Common myeloid progenitor, CD34-positive (primary cell): Measurements from ENCODE around the gene CAND2.
A peak's percentile ranks its signal among the peaks of the same experiment; 100 is the strongest.

Source experiments
- CTCF ChIA-PET: fragments of 350-600 bp; sonication (Branson Sonifier 250); formaldehyde crosslinking; loops from one replicate; lab custom pipeline; 2021; ENCODE audit warnings: antibody characterized with exemption; lab: Charles Lee
- POLR2A ChIA-PET: fragments of 350-600 bp; sonication (Branson Sonifier 250); formaldehyde crosslinking; loops from one replicate; lab custom pipeline; 2021; ENCODE audit warnings: antibody characterized with exemption; lab: Charles Lee
- DNase-seq, 3 donors: peaks; one replicate each; pipeline versions ENCODE4 v3.0.0 to v3.0.0-alpha.2; 2013
- H3K27ac ChIP-seq, 2 experiments: 1 replicate in 1 of 2; 2 replicates in 1 of 2; pipeline ENCODE4 v1.7.0; 2013; ENCODE audit warnings: inconsistent platforms in 2 of 2, low read length in 2 of 2, mild to moderate bottlenecking in 2 of 2, low read depth in 1 of 2, moderate library complexity in 1 of 2; ENCODE audit not compliant: severe bottlenecking in 2 of 2, insufficient read depth in 1 of 2, poor library complexity in 1 of 2
- H3K27me3 ChIP-seq, 5 experiments: replicated peaks in 2 of 5; 1 replicate in 3 of 5; 2 replicates in 2 of 5; pipeline versions ENCODE4 v1.6.1 to v1.7.0; 2013; ENCODE audit warnings: low read length in 4 of 5, mild to moderate bottlenecking in 2 of 5, moderate library complexity in 2 of 5, inconsistent platforms in 1 of 5; ENCODE audit not compliant: insufficient read depth in 5 of 5, control insufficient read depth in 4 of 5
- H3K36me3 ChIP-seq, 4 experiments: 1 replicate in 2 of 4; 2 replicates in 2 of 4; pipeline versions ENCODE4 v1.6.1 to v1.7.0; 2013; ENCODE audit warnings: low read length in 3 of 4, control low read depth in 1 of 4, mild to moderate bottlenecking in 1 of 4; ENCODE audit not compliant: control insufficient read depth in 4 of 4, insufficient read depth in 4 of 4
- H3K4me1 ChIP-seq, 4 experiments: 1 replicate in 3 of 4; 2 replicates in 1 of 4; pipeline versions ENCODE4 v1.6.1 to v1.7.1; 2013; ENCODE audit warnings: low read length in 3 of 4, mild to moderate bottlenecking in 3 of 4, control low read depth in 1 of 4, inconsistent platforms in 1 of 4, moderate library complexity in 1 of 4; ENCODE audit not compliant: control insufficient read depth in 4 of 4, insufficient read depth in 4 of 4; ENCODE audit errors: control extremely low read depth in 1 of 4
- H3K4me3 ChIP-seq, 7 experiments: 1 replicate in 4 of 7; 2 replicates in 3 of 7; pipeline versions ENCODE4 v1.5.1 to v1.7.0; 2013; ENCODE audit warnings: mild to moderate bottlenecking in 7 of 7, low read length in 6 of 7, moderate library complexity in 6 of 7, inconsistent platforms in 2 of 7, low read depth in 2 of 7, control low read depth in 1 of 7; ENCODE audit not compliant: insufficient read depth in 4 of 7, control insufficient read depth in 1 of 7; ENCODE audit errors: extremely low read depth in 1 of 7
- H3K9me3 ChIP-seq, 5 experiments: 1 replicate in 4 of 5; 2 replicates in 1 of 5; pipeline versions ENCODE4 v1.6.1 to v1.7.1; 2013; ENCODE audit warnings: low read length in 4 of 5, mild to moderate bottlenecking in 2 of 5, inconsistent platforms in 1 of 5, low read depth in 1 of 5, moderate library complexity in 1 of 5; ENCODE audit not compliant: control insufficient read depth in 4 of 5, insufficient read depth in 2 of 5; ENCODE audit errors: control extremely low read depth in 1 of 5
- WGBS: methylation state at CpG from one replicate; pipeline ENCODE4 v1.1.5; 2013; ENCODE audit not compliant: insufficient coverage; 5-methylcytosine and 5-hydroxymethylcytosine counted together

CAND2 gene

DNA sequence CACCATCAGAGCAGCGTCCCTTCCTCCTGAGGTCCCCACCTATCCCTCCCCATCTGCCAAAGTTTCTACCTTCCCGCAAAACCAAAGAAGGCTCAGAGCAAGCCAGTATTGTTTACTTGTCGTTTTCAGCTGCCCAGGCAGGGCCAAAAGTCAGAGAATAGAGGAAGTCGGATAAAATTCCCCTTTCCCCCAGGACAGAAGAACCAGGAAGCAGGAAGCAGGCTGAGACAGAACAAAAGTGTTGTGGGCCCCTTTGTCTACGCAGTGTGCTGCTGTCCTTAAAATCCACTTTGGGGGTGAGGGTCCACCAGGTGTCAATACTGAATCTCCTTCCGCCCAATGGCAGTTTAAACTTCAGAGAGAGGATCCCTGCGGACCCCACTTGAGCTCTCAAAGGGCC, 63.4 kb downstream of the CAND2 start:
- DNase-seq, result no peak
- H3K27ac ChIP-seq, result no peak overlapping the region
- CTCF ChIA-PET, result no interaction called here
- WGBS, result 80% methylated on average over 5 of the region's 7 CpGs
- POLR2A ChIA-PET, result no interaction called here
- H3K4me1 ChIP-seq, result no peaks in the 10 kb centered on the region
- H3K9me3 ChIP-seq, result peaks cover 0 to 2% (median 0%) of the 10 kb centered on the region in 5 experiments
- peaks cover 0 to 2% (median 0%) of the 10 kb centered on the region in 5 experiments for H3K27me3 ChIP-seq
- H3K36me3 ChIP-seq, result no peaks in the 10 kb centered on the region
- H3K4me3 ChIP-seq, result no peak overlapping the region

DNA sequence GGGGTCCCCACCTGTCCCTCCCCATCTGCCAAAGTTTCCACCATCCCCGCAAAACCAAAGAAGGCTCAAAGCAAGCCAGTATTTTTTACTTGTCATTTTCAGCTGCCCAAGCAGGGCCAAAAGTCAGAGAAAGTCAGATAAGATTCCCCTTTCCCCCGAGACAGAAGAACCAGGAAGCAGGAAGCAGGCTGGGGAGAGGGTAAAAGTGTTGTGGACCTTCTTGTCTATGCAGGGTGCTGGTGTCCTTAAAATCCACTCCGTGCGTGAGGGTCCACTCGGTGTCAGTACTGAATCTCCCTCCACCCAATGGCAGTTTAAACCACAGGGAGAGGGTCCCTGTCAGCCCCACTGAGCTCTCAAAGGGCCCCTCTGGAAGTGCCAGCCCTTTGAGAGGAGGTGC, 65.1 kb downstream of the CAND2 start:
- 90% methylated on average over 2 of the region's 5 CpGs for WGBS
- Histone ChIP-seq H3K27ac (no peak overlapping the region), H3K27me3 (peaks cover 0 to 3% (median 0%) of the 10 kb centered on the region in 5 experiments), H3K4me1 (no peaks in the 10 kb centered on the region), H3K9me3 (peaks cover 0 to 12% (median 7%) of the 10 kb centered on the region in 5 experiments), H3K4me3 (no peak overlapping the region), H3K36me3 (no peaks in the 10 kb centered on the region)
- ChIA-PET POLR2A (no interaction called here), CTCF (interaction anchor here (1.4 to 1.8 kb wide), 3 partner anchors 10 to 31 kb away, joined by 4 to 6 read pairs (median 5); partner anchors contain the start of gene RPL32)
- no peak for DNase-seq

DNA sequence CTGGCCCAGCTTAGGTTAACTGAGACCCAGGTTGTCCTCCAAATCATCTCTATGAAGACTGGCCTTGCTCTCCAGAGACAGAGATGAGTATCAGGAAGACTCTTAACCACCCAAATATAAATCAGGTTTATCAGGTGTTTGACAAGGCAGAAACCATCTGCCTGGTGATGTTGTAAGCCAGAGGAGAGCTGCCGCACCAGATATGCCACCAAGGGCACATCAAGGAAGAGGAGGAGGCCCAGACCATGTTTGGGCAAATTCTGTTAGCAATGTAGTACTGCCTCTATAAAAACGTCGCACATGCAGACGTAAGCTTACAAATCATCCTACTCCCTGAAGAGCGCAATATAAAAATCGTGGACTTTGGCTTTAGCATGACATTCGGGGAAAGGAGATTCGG, 65.9 kb downstream of the CAND2 start:
- no peaks in the 10 kb centered on the region for H3K4me1 ChIP-seq
- H3K27ac ChIP-seq, result no peak overlapping the region
- H3K9me3 ChIP-seq, result peaks cover 0 to 12% (median 7%) of the 10 kb centered on the region in 5 experiments
- WGBS, result 96% methylated on average over 8 of the region's 8 CpGs
- H3K4me3 ChIP-seq, result no peak overlapping the region
- CTCF ChIA-PET, result interaction anchor here (0.9 to 1.8 kb wide), 4 partner anchors 11 to 30 kb away, joined by 3 to 6 read pairs (median 4); partner anchors contain the start of gene RPL32
- no peak for DNase-seq
- peaks cover 0 to 3% (median 0%) of the 10 kb centered on the region in 5 experiments for H3K27me3 ChIP-seq
- H3K36me3 ChIP-seq, result no peaks in the 10 kb centered on the region
- POLR2A ChIA-PET, result no interaction called here

DNA sequence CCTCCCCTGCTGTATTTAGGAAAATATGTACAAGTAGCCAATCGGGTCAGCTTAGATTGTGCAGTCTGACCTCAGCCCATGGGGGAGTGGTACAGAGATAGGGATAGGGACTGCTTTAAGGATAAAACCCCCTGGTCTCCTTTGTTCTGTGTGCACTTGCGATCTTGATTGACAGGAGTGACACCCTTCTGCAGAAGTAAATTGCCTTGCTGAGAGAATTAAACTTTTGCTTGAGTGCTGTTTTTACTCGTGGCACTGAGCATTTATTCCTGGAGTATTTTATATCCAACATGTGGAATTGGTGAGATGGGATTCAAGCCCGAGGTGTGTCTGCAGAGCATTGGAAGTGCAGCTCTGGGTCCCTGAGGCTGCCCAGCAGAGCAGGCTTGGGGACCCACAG, 68.8 kb downstream of the CAND2 start:
- no peak overlapping the region for H3K4me3 ChIP-seq
- DNase-seq, result no peak
- peaks cover 0 to 12% (median 7%) of the 10 kb centered on the region in 5 experiments for H3K9me3 ChIP-seq
- peaks cover 0 to 16% (median 11%) of the 10 kb centered on the region in 4 experiments for H3K4me1 ChIP-seq
- H3K36me3 ChIP-seq, result no peaks in the 10 kb centered on the region
- peaks cover 0 to 5% (median 3%) of the 10 kb centered on the region in 5 experiments for H3K27me3 ChIP-seq
- no peak overlapping the region for H3K27ac ChIP-seq
- ChIA-PET POLR2A (no interaction called here), CTCF (interaction anchor here (4.3 kb wide), 1 partner anchor 26 kb away, joined by 25 read pairs; no protein-coding TSS in a partner anchor)
- 96% methylated on average over 4 of the region's 4 CpGs for WGBS

DNA sequence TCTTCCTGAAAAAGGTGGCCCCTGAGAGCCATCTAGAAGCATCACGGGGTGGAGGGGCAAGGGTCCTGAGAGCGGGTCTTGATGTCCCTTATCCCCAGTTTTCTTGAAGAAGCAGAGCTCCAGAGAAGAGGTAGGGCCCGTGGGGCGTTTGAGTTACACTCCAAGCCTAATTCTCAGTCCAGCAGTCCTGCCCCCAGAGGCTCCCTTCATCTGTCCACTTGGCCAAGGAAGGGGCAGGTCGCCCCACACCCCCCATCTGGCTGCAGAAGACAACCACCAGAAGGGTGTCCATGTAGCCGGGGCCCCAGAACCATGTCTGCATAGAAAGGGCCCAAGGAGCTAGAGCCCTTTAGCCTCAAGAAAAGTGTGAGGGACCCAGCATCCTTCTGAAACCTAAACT, 70.4 kb downstream of the CAND2 start:
- CTCF ChIA-PET, result interaction anchor here (1.3 to 4.3 kb wide), 2 partner anchors 24 to 46 kb away, joined by 3 to 25 read pairs; no protein-coding TSS in a partner anchor
- H3K9me3 ChIP-seq, result peaks cover 0 to 12% (median 7%) of the 10 kb centered on the region in 5 experiments
- no peak overlapping the region for H3K27ac ChIP-seq
- 96% methylated on average over 5 of the region's 6 CpGs for WGBS
- POLR2A ChIA-PET, result no interaction called here
- no peak for DNase-seq
- H3K4me3 ChIP-seq, result no peak overlapping the region
- no peaks in the 10 kb centered on the region for H3K36me3 ChIP-seq
- H3K27me3 ChIP-seq, result peaks cover 0 to 5% (median 3%) of the 10 kb centered on the region in 5 experiments
- peaks cover 0 to 19% (median 11%) of the 10 kb centered on the region in 4 experiments for H3K4me1 ChIP-seq

GRCh38 chr3:12868039-12869034, 71.9 kb downstream of the CAND2 start:
- no peaks in the 10 kb centered on the region for H3K36me3 ChIP-seq
- ChIA-PET CTCF (interaction anchor here (0.8 to 4.7 kb wide), 14 partner anchors 8 to 125 kb away, joined by 3 to 25 read pairs (median 3); no protein-coding TSS in a partner anchor), POLR2A (no interaction called here)
- H3K4me1 ChIP-seq, result peaks cover 0 to 19% (median 11%) of the 10 kb centered on the region in 4 experiments
- H3K27me3 ChIP-seq, result peaks cover 0 to 5% (median 3%) of the 10 kb centered on the region in 5 experiments
- WGBS, result 2% methylated on average over 36 of the region's 45 CpGs
- peak overlapping the region; percentile 35 to 81 (median 55) for H3K4me3 ChIP-seq
- peaks cover 0 to 12% (median 7%) of the 10 kb centered on the region in 5 experiments for H3K9me3 ChIP-seq
- peak; percentile 58 to 83 (median 73) for DNase-seq
- H3K27ac ChIP-seq, result no peak overlapping the region
